MCF 10A (cell line): ENCODE results near the gene DAGLA. TPM values are rescaled to one million over a fixed set of nuclear protein-coding genes. Genes with fewer than 3 reads are reported as not detected.

Source experiments
- BruUV-seq: library from RNA; stranded (reverse); fragments of 400-500 nt; replicated peaks from 2 replicates; lab custom pipeline; 2021; lab: Mats Ljungman, UMichigan
- CTCF ChIA-PET: fragments of 300-600 bp; sonication (Branson Sonifier 250); formaldehyde crosslinking; extraction: SDS; loops from one replicate; lab custom pipeline; 2021; ENCODE audit warnings: antibody characterized with exemption, inconsistent platforms; lab: Yijun Ruan, JAX
- POLR2A ChIA-PET: fragments of 300-600, 350-650 bp; sonication (Branson Sonifier 250); formaldehyde crosslinking; extraction: SDS; loops from one replicate; lab custom pipeline; 2020; ENCODE audit warnings: antibody characterized with exemption, inconsistent platforms; lab: Yijun Ruan, JAX
- DNase-seq: peaks from one replicate; pipeline ENCODE4 v3.0.0-alpha.2; 2018; ENCODE audit not compliant: unreplicated experiment
- H3K27ac Mint-ChIP-seq: one replicate; pipeline ENCODE4 v1.8.0; 2022; ENCODE audit warnings: mild to moderate bottlenecking, low read depth, mixed read lengths; ENCODE audit not compliant: unreplicated experiment
- H3K27me3 Mint-ChIP-seq: one replicate; pipeline ENCODE4 v1.8.0; 2022; ENCODE audit warnings: mixed read lengths; ENCODE audit not compliant: insufficient read depth, unreplicated experiment
- H3K36me3 Mint-ChIP-seq: one replicate; pipeline ENCODE4 v1.8.0; 2022; ENCODE audit warnings: mild to moderate bottlenecking, moderate library complexity, mixed read lengths; ENCODE audit not compliant: insufficient read depth, unreplicated experiment
- H3K4me1 Mint-ChIP-seq: one replicate; pipeline ENCODE4 v1.8.0; 2022; ENCODE audit warnings: mixed read lengths; ENCODE audit not compliant: insufficient read depth, unreplicated experiment
- H3K4me3 Mint-ChIP-seq: one replicate; pipeline ENCODE4 v1.8.0; 2022; ENCODE audit warnings: mild to moderate bottlenecking, moderate library complexity, mixed read lengths; ENCODE audit not compliant: unreplicated experiment
- H3K9me3 Mint-ChIP-seq: one replicate; pipeline ENCODE4 v1.8.0; 2022; ENCODE audit warnings: mixed read lengths; ENCODE audit not compliant: unreplicated experiment
- intact Hi-C: fragments of 100-400 bp; cut with micrococcal nuclease; formaldehyde crosslinking; loops from 2 replicates; pipeline ENCODE4 v1.14.1; 2022
- total RNA-seq: library from RNA; stranded (reverse); gene quantifications from 2 replicates; pipeline ENCODE4 v1.2.3, GENCODE V29; 2022
- TF ChIP-seq, protein P1 (sequence below): fragments of 200-600 bp; IDR thresholded peaks from one replicate; pipeline ENCODE4 v1.8.0; 2022; ENCODE audit warnings: antibody characterized with exemption, mild to moderate bottlenecking; ENCODE audit not compliant: unreplicated experiment

DAGLA gene
- total RNA-seq, 1 experiment from 2014 or later, result 1.5 TPM

DNA sequence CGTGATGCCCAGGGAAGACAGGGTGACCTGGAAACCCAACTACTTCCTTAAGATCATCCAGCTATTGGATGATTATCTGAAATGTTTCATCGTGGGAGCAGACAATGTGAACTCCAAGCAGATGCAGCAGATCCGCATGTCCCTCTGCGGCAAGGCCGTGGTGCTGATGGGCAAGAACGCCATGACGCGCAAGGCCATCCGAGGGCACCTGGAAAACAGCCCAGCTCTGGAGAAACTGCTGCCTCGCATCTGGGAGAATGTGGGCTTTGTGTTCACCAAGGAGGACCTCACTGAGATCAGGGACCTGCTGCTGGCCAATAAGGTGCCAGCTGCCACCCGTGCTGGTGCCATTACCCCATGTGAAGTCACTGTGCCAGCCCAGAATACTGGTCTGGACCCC, 43.5 kb upstream of the DAGLA start:
- Mint-ChIP-seq H3K36me3 (no peaks in the 10 kb centered on the region), H3K9me3 (no peaks in the 10 kb centered on the region), H3K4me3 (no peak overlapping the region), H3K27ac (no peak overlapping the region), H3K4me1 (no peaks in the 10 kb centered on the region), H3K27me3 (peaks cover 8% of the 10 kb centered on the region)
- intact Hi-C loops, result no loop called here
- CTCF ChIA-PET, result interaction anchor here (0.7 to 10.6 kb wide), 11 partner anchors 9 to 201 kb away, joined by 3 to 161 read pairs (median 4); a partner anchor contains a TSS
- no peak for DNase-seq
- BruUV-seq, result no TSS peak
- POLR2A ChIA-PET, result interaction anchor here (1.1 to 1.4 kb wide), 2 partner anchors 10 to 55 kb away, joined by 3 read pairs; partner anchors contain the start of gene SYT7
- TF ChIP-seq, protein P1, sequence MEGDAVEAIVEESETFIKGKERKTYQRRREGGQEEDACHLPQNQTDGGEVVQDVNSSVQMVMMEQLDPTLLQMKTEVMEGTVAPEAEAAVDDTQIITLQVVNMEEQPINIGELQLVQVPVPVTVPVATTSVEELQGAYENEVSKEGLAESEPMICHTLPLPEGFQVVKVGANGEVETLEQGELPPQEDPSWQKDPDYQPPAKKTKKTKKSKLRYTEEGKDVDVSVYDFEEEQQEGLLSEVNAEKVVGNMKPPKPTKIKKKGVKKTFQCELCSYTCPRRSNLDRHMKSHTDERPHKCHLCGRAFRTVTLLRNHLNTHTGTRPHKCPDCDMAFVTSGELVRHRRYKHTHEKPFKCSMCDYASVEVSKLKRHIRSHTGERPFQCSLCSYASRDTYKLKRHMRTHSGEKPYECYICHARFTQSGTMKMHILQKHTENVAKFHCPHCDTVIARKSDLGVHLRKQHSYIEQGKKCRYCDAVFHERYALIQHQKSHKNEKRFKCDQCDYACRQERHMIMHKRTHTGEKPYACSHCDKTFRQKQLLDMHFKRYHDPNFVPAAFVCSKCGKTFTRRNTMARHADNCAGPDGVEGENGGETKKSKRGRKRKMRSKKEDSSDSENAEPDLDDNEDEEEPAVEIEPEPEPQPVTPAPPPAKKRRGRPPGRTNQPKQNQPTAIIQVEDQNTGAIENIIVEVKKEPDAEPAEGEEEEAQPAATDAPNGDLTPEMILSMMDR, result no peak

DNA sequence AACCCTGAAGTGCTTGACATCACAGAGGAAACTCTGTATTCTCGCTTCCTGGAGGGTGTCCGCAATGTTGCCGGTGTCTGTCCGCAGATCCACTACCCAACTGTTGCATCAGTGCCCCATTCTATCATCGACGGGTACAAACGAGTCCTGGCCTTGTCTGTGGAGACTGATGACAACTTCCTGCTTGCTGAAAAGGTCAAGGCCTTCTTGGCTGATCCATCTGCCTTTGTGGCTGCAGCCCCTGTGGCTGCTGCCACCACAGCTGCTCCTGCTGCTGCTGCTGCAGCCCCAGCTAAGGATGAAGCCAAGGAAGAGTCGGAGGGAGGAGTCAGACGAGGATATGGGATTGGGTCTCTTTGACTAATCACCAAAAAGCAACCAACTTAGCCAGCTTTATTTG, 42.9 kb upstream of the DAGLA start:
- peaks cover 12% of the 10 kb centered on the region for H3K27me3 Mint-ChIP-seq
- no peak overlapping the region for H3K27ac Mint-ChIP-seq
- ChIA-PET POLR2A (no interaction called here), CTCF (interaction anchor here (0.8 to 10.6 kb wide), 9 partner anchors 27 to 190 kb away, joined by 3 to 161 read pairs (median 4); a partner anchor contains a TSS)
- H3K4me3 Mint-ChIP-seq, result no peak overlapping the region
- no peaks in the 10 kb centered on the region for H3K4me1 Mint-ChIP-seq
- H3K36me3 Mint-ChIP-seq, result no peaks in the 10 kb centered on the region
- TF ChIP-seq, protein P1, result no peak
- BruUV-seq, result no TSS peak
- no peaks in the 10 kb centered on the region for H3K9me3 Mint-ChIP-seq
- intact Hi-C loops, result no loop called here
- DNase-seq, result no peak

DNA sequence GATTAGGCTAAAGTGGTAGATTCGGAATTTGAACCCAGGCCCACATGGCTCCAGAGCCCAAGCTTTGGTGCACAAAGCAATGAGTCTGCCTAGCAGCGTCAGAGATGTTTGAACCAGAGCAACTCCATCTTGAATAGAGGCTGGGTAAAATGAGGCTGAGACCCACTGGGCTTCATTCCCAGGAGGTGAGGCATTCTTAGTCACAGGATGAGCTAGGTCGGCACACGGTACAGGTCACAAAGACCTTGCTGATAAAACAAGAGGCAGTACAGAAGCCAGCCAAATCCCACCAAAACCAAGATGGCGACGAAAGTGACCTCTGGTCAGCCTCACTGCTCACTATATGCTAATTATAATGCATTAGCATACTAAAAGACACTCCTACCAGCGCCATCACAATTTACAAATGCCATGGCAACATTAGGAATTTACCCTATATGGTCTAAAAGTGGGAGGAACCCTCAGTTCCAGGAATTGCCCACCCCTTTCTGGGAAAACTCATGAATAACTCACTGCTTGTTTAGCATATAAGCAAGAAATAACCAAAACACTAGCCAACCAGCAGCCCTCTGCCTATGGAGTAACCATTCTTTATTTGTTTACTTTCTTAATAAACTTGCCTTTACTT, 40.3 kb upstream of the DAGLA start:
- no TSS peak for BruUV-seq
- CTCF ChIA-PET, result interaction anchor here (0.6 to 10.6 kb wide), 19 partner anchors 9 to 193 kb away, joined by 3 to 161 read pairs (median 8); a partner anchor contains a TSS
- TF ChIP-seq, protein P1, result no peak
- Mint-ChIP-seq H3K27me3 (peaks cover 27% of the 10 kb centered on the region), H3K36me3 (no peaks in the 10 kb centered on the region), H3K4me3 (no peak overlapping the region), H3K9me3 (no peaks in the 10 kb centered on the region), H3K4me1 (no peaks in the 10 kb centered on the region), H3K27ac (no peak overlapping the region)
- intact Hi-C loops, result loop anchor here (2.0 kb wide), 1 partner anchor 93 kb away; no protein-coding TSS in a partner anchor
- DNase-seq, result no peak
- POLR2A ChIA-PET, result no interaction called here

DNA sequence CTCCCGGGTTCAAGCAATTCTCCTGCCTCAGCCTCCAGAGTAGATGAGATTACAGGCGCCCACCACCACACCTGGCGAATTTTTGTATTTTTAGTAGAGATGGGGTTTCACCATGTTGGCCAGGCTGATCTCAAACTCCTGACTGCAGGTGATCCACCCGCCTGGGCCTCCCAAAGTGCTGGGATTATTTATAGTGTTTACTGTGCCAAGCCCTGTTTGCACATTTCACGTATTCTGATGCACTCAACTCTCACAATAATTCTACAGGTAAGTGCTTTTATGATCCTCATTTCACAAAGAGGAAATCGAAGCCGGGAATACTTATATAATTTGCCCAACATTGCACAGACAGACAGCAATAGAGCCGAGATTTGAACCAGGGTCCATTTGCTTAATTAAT, 38.0 kb upstream of the DAGLA start:
- Mint-ChIP-seq H3K36me3 (no peaks in the 10 kb centered on the region), H3K9me3 (no peaks in the 10 kb centered on the region), H3K27me3 (peaks cover 27% of the 10 kb centered on the region), H3K4me1 (no peaks in the 10 kb centered on the region), H3K4me3 (no peak overlapping the region), H3K27ac (no peak overlapping the region)
- DNase-seq, result no peak
- CTCF ChIA-PET, result interaction anchor here (1.3 to 10.6 kb wide), 3 partner anchors 30 to 195 kb away, joined by 3 to 161 read pairs (median 142); a partner anchor contains a TSS
- intact Hi-C loops, result no loop called here
- no TSS peak for BruUV-seq
- POLR2A ChIA-PET, result no interaction called here
- TF ChIP-seq, protein P1, result no peak
